SK-N-SH (cell line): ENCODE data around the gene HDAC11. TPM values are rescaled to one million over a fixed set of nuclear protein-coding genes. Genes with fewer than 3 reads are reported as not detected.

Source experiments
- CTCF ChIA-PET: fragments of 300-600, 350-600 bp; formaldehyde crosslinking; extraction: SDS; loops from one replicate; lab custom pipeline; 2021; lab: Yijun Ruan, JAX
- POLR2A ChIA-PET: fragments of 350-600 bp; sonication (Branson Sonifier 250); formaldehyde crosslinking; extraction: SDS; loops from one replicate; lab custom pipeline; 2020; ENCODE audit warnings: antibody characterized with exemption, inconsistent platforms; lab: Yijun Ruan, JAX
- DNase-seq: peaks from one replicate; pipeline ENCODE4 v3.0.0; 2012
- H2AFZ ChIP-seq: fragments of 200-600 bp; sonication (generic); 2 replicates; pipeline ENCODE4 v1.8.1; 2016; ENCODE audit warnings: antibody characterized with exemption, mild to moderate bottlenecking, low read depth
- H3F3A ChIP-seq: fragments of 200-600 bp; sonication (generic); replicated peaks from 2 replicates; pipeline ENCODE3; 2016; ENCODE audit warnings: antibody characterized with exemption, mild to moderate bottlenecking; ENCODE audit not compliant: insufficient read depth
- H3K27ac ChIP-seq, 2 experiments: fragments of 200-500 bp in 1 of 2; fragments of 200-600 bp in 1 of 2; sonication (Bioruptor generic) in 1 of 2; sonication (generic), shearing (Covaris generic) in 1 of 2; 2 replicates each; pipeline versions ENCODE4 v1.5.1 to v1.6.1; 2014 to 2016; ENCODE audit warnings: low read depth in 2 of 2, inconsistent platforms in 1 of 2, low read length in 1 of 2, mild to moderate bottlenecking in 1 of 2, mixed read lengths in 1 of 2
- H3K27me3 ChIP-seq: fragments of 200-600 bp; sonication (generic), shearing (Covaris generic); 2 replicates; pipeline ENCODE4 v1.6.1; 2016; ENCODE audit warnings: mixed run types; ENCODE audit not compliant: insufficient read depth
- H3K36me3 ChIP-seq, 2 experiments: fragments of 200-500 bp in 1 of 2; fragments of 200-600 bp in 1 of 2; sonication (Bioruptor generic) in 1 of 2; sonication (generic) in 1 of 2; replicated peaks in 1 of 2; 2 replicates each; pipeline versions ENCODE3 to v1.5.1; 2014 to 2016; ENCODE audit warnings: low read length in 1 of 2, mild to moderate bottlenecking in 1 of 2; ENCODE audit not compliant: insufficient read depth in 2 of 2, control insufficient read depth in 1 of 2
- H3K4me1 ChIP-seq, 2 experiments: fragments of 200-500 bp in 1 of 2; fragments of 200-600 bp in 1 of 2; sonication (Bioruptor generic) in 1 of 2; sonication (generic), shearing (Covaris generic) in 1 of 2; 2 replicates each; pipeline versions ENCODE4 v1.5.1 to v1.6.1; 2014 to 2016; ENCODE audit warnings: low read depth in 1 of 2, low read length in 1 of 2, mixed run types in 1 of 2; ENCODE audit not compliant: insufficient read depth in 2 of 2, control insufficient read depth in 1 of 2
- H3K4me2 ChIP-seq: fragments of 200-600 bp; sonication (generic), shearing (Covaris generic); 2 replicates; pipeline ENCODE4 v1.6.1; 2017; ENCODE audit warnings: mixed run types
- H3K4me3 ChIP-seq, 2 experiments: fragments of 200-500 bp in 1 of 2; fragments of 200-600 bp in 1 of 2; sonication (Bioruptor generic) in 1 of 2; sonication (generic), shearing (Covaris generic) in 1 of 2; 2 replicates each; pipeline versions ENCODE4 v1.5.1 to v1.8.1; 2014 to 2016; ENCODE audit warnings: low read depth in 2 of 2, inconsistent platforms in 1 of 2, low read length in 1 of 2, mild to moderate bottlenecking in 1 of 2, mixed read lengths in 1 of 2, moderate library complexity in 1 of 2
- H3K79me2 ChIP-seq: fragments of 200-600 bp; sonication (generic); 2 replicates; pipeline ENCODE4 v1.8.1; 2017; ENCODE audit warnings: mild to moderate bottlenecking; ENCODE audit not compliant: insufficient read depth
- H3K9ac ChIP-seq: fragments of 200-600 bp; sonication (generic); 2 replicates; pipeline ENCODE4 v1.6.1; 2017; ENCODE audit warnings: mixed run types
- H3K9me2 ChIP-seq: fragments of 200-600 bp; sonication (generic); 2 replicates; pipeline ENCODE4 v1.6.1; 2017; ENCODE audit warnings: mixed run types
- H3K9me3 ChIP-seq: fragments of 200-600 bp; sonication (generic); 2 replicates; pipeline ENCODE4 v1.6.1; 2017; ENCODE audit warnings: mixed run types, mild to moderate bottlenecking, moderate library complexity
- H4K20me1 ChIP-seq: fragments of 200-600 bp; sonication (generic); 2 replicates; pipeline ENCODE4 v1.6.1; 2017; ENCODE audit warnings: mild to moderate bottlenecking, mixed run types; ENCODE audit not compliant: insufficient read depth
- ELF1 ChIP-seq: IDR thresholded peaks from 2 replicates; pipeline ENCODE4 v1.4.0; 2012
- EP300 ChIP-seq, 2 experiments: IDR thresholded peaks; 2 replicates each; pipeline versions ENCODE4 v1.4.0 to v1.6.1; 2012; ENCODE audit warnings: borderline replicate concordance in 1 of 2, low read depth in 1 of 2, low read length in 1 of 2
- FOSL2 ChIP-seq: IDR thresholded peaks from 2 replicates; pipeline ENCODE4 v1.4.0; 2012; ENCODE audit warnings: low read depth, mild to moderate bottlenecking, moderate library complexity, borderline replicate concordance
- FOXM1 ChIP-seq: IDR thresholded peaks from 2 replicates; pipeline ENCODE4 v1.4.0; 2012; ENCODE audit warnings: low read depth, mild to moderate bottlenecking
- GATA2 ChIP-seq: sonication (generic); formaldehyde crosslinking; IDR thresholded peaks from 2 replicates; pipeline ENCODE4 v1.5.0; 2020; ENCODE audit warnings: mild to moderate bottlenecking, missing genetic modification reagents
- JUND ChIP-seq: IDR thresholded peaks from 2 replicates; pipeline ENCODE4 v1.4.0; 2012
- MEF2A ChIP-seq: IDR thresholded peaks from 2 replicates; pipeline ENCODE4 v1.4.0; 2012; ENCODE audit warnings: low read depth, borderline replicate concordance
- POLR2AphosphoS5 ChIP-seq: IDR thresholded peaks from 2 replicates; pipeline ENCODE4 v1.6.1; 2012; ENCODE audit warnings: low read depth, low read length
- RXRA ChIP-seq: IDR thresholded peaks from 2 replicates; pipeline ENCODE4 v1.4.0; 2012; ENCODE audit warnings: low read depth, mild to moderate bottlenecking, borderline replicate concordance
- SIN3A ChIP-seq: IDR thresholded peaks from 2 replicates; pipeline ENCODE4 v1.6.1; 2012; ENCODE audit warnings: low read depth, mild to moderate bottlenecking, low read length, moderate library complexity, borderline replicate concordance
- SMC3 ChIP-seq: IDR thresholded peaks from 2 replicates; pipeline ENCODE4 v1.6.1; 2012; ENCODE audit warnings: low read depth, low read length, improper control_type of control experiment
- TAF1 ChIP-seq: IDR thresholded peaks from 2 replicates; pipeline ENCODE4 v1.6.1; 2012; ENCODE audit warnings: low read depth, mild to moderate bottlenecking, low read length, moderate library complexity, borderline replicate concordance
- TCF12 ChIP-seq: IDR thresholded peaks from 2 replicates; pipeline ENCODE4 v1.4.0; 2012
- YY1 ChIP-seq: IDR thresholded peaks from 2 replicates; pipeline ENCODE4 v1.4.0; 2012; ENCODE audit warnings: low read depth, mild to moderate bottlenecking
- WGBS: methylation state at CpG from one replicate; pipeline ENCODE4 v1.1.6; 2017; ENCODE audit warnings: low lambda C conversion rate; 5-methylcytosine and 5-hydroxymethylcytosine counted together
- polyA plus RNA-seq, 3 experiments: library from polyadenylated mRNA; depleted of rRNA; stranded (reverse); fragments of >200 nt; gene quantifications; 2 replicates each; pipeline ENCODE4 v1.2.3, GENCODE V29; 2012
- TF ChIP-seq, protein P1 (sequence below): IDR thresholded peaks from 2 replicates; pipeline ENCODE4 v1.4.0; 2012; ENCODE audit warnings: low read depth, borderline replicate concordance
- TF ChIP-seq, protein P2 (sequence below): IDR thresholded peaks from 2 replicates; pipeline ENCODE4 v1.4.0; 2012; ENCODE audit warnings: low read depth
- TF ChIP-seq, protein P3 (sequence below): fragments of 150-350 bp; IDR thresholded peaks from 2 replicates; pipeline ENCODE4 v1.6.1; 2016; ENCODE audit warnings: mild to moderate bottlenecking, low read depth, low read length
- TF ChIP-seq, protein P4 (sequence below): fragments of 150-350 bp; IDR thresholded peaks from 2 replicates; pipeline ENCODE4 v1.6.1; 2017; ENCODE audit warnings: antibody characterized with exemption, low read length, low read depth, borderline replicate concordance
- TF ChIP-seq, protein P5 (sequence below): IDR thresholded peaks from 2 replicates; pipeline ENCODE4; 2012

HDAC11 gene
- polyA plus RNA-seq, 1 of the 3 experiments (the other 2 are of a cell fraction), result 17.5 TPM

DNA sequence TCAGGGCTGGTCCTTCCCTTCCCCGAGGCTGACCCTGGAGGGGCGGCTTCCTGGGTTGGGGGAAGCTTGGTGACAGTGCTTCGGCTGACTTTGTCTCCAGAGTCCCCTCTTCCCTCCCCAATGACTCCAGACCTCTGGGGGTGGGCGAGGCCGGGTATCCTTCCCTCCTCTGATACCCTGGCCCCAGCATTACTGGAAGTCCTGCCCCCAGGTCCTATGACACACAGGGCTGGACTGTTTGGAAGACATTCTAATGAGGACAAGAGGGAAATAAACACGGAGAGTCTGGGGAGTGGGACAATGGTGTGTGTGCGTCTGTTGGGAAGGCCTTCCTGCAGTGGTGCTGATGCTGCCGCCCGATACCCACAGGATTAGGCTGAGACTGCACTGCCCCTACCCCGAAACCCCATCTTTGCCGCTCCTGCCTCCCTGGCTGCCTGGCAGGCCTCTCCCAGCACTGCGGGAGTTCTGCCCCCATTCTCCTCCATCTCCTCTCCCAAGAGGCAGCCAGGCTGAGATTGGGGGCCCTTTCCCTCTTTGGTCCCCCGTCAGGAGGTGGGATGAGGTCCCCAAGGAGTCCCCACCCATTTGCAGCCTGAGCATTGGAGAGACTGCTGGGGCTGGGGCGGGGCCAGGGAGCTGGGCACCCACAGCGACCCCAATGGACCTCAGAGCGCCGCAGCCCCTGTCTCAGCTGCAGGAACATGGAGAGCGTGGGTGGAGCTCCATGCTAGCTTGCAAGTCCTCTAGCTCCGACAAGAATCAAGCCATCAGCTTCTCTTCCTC, 39.1 kb downstream of the HDAC11 start:
- Histone ChIP-seq H3K4me2 (no peak overlapping the region), H2AFZ (no peak overlapping the region), H3K36me3 (no peaks in the 10 kb centered on the region), H3F3A (no peaks in the 10 kb centered on the region), H4K20me1 (no peaks in the 10 kb centered on the region), H3K9me2 (no peaks in the 10 kb centered on the region), H3K9me3 (no peaks in the 10 kb centered on the region), H3K9ac (no peak overlapping the region), H3K4me1 (peaks cover 0 to 30% of the 10 kb centered on the region in 2 experiments; a peak in 1 of 4 replicates), H3K27ac (no peak overlapping the region; a peak in 1 of 4 replicates), H3K79me2 (no peaks in the 10 kb centered on the region), H3K27me3 (no peaks in the 10 kb centered on the region), H3K4me3 (no peak overlapping the region)
- CTCF ChIA-PET, result interaction anchor here (0.6 to 29.6 kb wide), 6 partner anchors 9 to 1791 kb away, joined by 3 to 872 read pairs (median 4); no protein-coding TSS in a partner anchor
- no peak for TF ChIP-seq TCF12
- no peak for TF ChIP-seq SMC3
- TF ChIP-seq FOXM1, result no peak
- TF ChIP-seq YY1, result no peak
- DNase-seq, result no peak
- POLR2A ChIA-PET, result interaction anchor here (1.1 kb wide), 1 partner anchor 47 kb away, joined by 4 read pairs; no protein-coding TSS in a partner anchor
- 82% methylated on average over 17 of the region's 19 CpGs for WGBS

DNA sequence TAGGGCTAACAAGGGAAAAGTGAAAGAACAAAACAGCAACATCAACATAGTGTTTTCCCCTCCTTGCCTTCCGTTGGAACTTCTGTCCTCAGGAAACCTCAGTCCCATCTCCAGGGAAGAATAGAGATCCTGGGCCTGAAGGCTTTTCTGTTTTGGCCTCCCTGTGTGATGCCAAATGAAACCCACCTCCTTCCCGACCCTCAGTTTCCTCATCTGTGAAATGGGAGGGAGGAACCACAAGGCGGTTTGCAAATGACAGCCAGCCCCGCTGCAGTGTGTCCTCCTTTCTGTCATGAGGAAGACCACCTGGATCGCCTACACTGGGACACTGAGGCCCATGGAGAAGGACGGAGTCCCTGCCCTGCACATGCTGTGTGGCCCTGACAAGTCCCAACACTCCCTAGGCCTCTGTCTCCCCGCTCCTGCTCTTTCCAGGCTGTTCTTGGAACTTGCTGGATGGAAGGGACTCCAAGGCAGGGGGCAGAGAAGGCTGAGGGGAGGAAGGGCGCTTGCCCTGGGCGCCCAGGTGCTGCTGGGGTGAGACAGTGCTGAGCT, 40.3 kb downstream of the HDAC11 start:
- H3F3A ChIP-seq, result no peaks in the 10 kb centered on the region
- TF ChIP-seq, protein P1, sequence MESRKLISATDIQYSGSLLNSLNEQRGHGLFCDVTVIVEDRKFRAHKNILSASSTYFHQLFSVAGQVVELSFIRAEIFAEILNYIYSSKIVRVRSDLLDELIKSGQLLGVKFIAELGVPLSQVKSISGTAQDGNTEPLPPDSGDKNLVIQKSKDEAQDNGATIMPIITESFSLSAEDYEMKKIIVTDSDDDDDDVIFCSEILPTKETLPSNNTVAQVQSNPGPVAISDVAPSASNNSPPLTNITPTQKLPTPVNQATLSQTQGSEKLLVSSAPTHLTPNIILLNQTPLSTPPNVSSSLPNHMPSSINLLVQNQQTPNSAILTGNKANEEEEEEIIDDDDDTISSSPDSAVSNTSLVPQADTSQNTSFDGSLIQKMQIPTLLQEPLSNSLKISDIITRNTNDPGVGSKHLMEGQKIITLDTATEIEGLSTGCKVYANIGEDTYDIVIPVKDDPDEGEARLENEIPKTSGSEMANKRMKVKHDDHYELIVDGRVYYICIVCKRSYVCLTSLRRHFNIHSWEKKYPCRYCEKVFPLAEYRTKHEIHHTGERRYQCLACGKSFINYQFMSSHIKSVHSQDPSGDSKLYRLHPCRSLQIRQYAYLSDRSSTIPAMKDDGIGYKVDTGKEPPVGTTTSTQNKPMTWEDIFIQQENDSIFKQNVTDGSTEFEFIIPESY, result no peak
- TF ChIP-seq ELF1, result no peak
- TF ChIP-seq RXRA, result no peak
- TF ChIP-seq FOSL2, result no peak
- TF ChIP-seq EP300 (IDR thresholded peaks at IDR 0.05; ENCODE audit: borderline replicate concordance in 1 of 2, low read depth in 1 of 2, low read length in 1 of 2), result no peak
- TF ChIP-seq SIN3A, result no peak
- TF ChIP-seq YY1, result no peak
- no peak for TF ChIP-seq MEF2A
- no peak for TF ChIP-seq TAF1
- TF ChIP-seq, protein P2, sequence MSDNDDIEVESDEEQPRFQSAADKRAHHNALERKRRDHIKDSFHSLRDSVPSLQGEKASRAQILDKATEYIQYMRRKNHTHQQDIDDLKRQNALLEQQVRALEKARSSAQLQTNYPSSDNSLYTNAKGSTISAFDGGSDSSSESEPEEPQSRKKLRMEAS, result no peak
- TF ChIP-seq, protein P3, sequence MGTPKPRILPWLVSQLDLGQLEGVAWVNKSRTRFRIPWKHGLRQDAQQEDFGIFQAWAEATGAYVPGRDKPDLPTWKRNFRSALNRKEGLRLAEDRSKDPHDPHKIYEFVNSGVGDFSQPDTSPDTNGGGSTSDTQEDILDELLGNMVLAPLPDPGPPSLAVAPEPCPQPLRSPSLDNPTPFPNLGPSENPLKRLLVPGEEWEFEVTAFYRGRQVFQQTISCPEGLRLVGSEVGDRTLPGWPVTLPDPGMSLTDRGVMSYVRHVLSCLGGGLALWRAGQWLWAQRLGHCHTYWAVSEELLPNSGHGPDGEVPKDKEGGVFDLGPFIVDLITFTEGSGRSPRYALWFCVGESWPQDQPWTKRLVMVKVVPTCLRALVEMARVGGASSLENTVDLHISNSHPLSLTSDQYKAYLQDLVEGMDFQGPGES, result no peak
- TF ChIP-seq SMC3, result no peak
- TF ChIP-seq, protein P4, sequence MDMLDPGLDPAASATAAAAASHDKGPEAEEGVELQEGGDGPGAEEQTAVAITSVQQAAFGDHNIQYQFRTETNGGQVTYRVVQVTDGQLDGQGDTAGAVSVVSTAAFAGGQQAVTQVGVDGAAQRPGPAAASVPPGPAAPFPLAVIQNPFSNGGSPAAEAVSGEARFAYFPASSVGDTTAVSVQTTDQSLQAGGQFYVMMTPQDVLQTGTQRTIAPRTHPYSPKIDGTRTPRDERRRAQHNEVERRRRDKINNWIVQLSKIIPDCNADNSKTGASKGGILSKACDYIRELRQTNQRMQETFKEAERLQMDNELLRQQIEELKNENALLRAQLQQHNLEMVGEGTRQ, result no peak
- no peak for TF ChIP-seq POLR2AphosphoS5
- TF ChIP-seq GATA2 (CRISPR knock-in tag), result no peak
- TF ChIP-seq JUND, result no peak
- TF ChIP-seq, protein P5, sequence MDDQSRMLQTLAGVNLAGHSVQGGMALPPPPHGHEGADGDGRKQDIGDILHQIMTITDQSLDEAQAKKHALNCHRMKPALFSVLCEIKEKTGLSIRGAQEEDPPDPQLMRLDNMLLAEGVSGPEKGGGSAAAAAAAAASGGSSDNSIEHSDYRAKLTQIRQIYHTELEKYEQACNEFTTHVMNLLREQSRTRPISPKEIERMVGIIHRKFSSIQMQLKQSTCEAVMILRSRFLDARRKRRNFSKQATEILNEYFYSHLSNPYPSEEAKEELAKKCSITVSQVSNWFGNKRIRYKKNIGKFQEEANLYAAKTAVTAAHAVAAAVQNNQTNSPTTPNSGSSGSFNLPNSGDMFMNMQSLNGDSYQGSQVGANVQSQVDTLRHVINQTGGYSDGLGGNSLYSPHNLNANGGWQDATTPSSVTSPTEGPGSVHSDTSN, result no peak
- no peak for TF ChIP-seq FOXM1
- no peak for TF ChIP-seq TCF12

More for the DNA sequence above, 40.3 kb downstream of the HDAC11 start:
- WGBS, result 66% methylated on average over 9 of the region's 9 CpGs
- H3K9me3 ChIP-seq, result no peaks in the 10 kb centered on the region
- H3K9me2 ChIP-seq, result no peaks in the 10 kb centered on the region
- no peak overlapping the region for H3K9ac ChIP-seq
- H3K27ac ChIP-seq, result no peak overlapping the region
- no peak overlapping the region for H3K4me2 ChIP-seq
- ChIA-PET CTCF (interaction anchor here (0.6 to 29.6 kb wide), 4 partner anchors 10 to 130 kb away, joined by 3 to 872 read pairs (median 4); no protein-coding TSS in a partner anchor), POLR2A (no interaction called here)
- H3K79me2 ChIP-seq, result no peaks in the 10 kb centered on the region
- no peak overlapping the region for H3K4me3 ChIP-seq
- H4K20me1 ChIP-seq, result no peaks in the 10 kb centered on the region
- no peak overlapping the region for H2AFZ ChIP-seq
- no peak for DNase-seq
- no peaks in the 10 kb centered on the region for H3K36me3 ChIP-seq
- H3K4me1 ChIP-seq, result peaks cover 0 to 27% of the 10 kb centered on the region in 2 experiments; a peak in 3 of 4 replicates
- no peaks in the 10 kb centered on the region for H3K27me3 ChIP-seq
